Activated naive CD8-positive, alpha-beta T cell (primary cell): ENCODE measurements around the gene POU2F2.

Experiments used
- H3K27ac Mint-ChIP-seq: one replicate; pipeline ENCODE4 v1.8.0; 2021; ENCODE audit warnings: mixed read lengths
- H3K27me3 Mint-ChIP-seq: one replicate; pipeline ENCODE4 v1.8.0; 2021; ENCODE audit warnings: mixed read lengths
- H3K36me3 Mint-ChIP-seq: one replicate; pipeline ENCODE4 v1.8.0; 2021; ENCODE audit warnings: mixed read lengths
- H3K4me1 Mint-ChIP-seq: one replicate; pipeline ENCODE4 v1.8.0; 2021; ENCODE audit warnings: low read depth, mixed read lengths
- H3K4me3 Mint-ChIP-seq: one replicate; pipeline ENCODE4 v1.8.0; 2021; ENCODE audit warnings: mild to moderate bottlenecking, mixed read lengths
- H3K9me3 Mint-ChIP-seq: one replicate; pipeline ENCODE4 v1.8.0; 2021; ENCODE audit warnings: low read depth, mixed read lengths

POU2F2 gene

GRCh38 chr19:42132030-42132628 lies at the start of gene POU2F2:
Gene POU2F2 (minus strand): TSS chr19:42132446. CDS start chr19:42132411, 35 bp downstream.
- no peaks in the 10 kb centered on the region for H3K27me3 Mint-ChIP-seq
- H3K4me1 Mint-ChIP-seq = peaks cover 68% of the 10 kb centered on the region
- peaks cover 6% of the 10 kb centered on the region for H3K36me3 Mint-ChIP-seq
- H3K9me3 Mint-ChIP-seq = no peaks in the 10 kb centered on the region
- peak within 1 kb of the TSS; percentile 99 for H3K4me3 Mint-ChIP-seq
- H3K27ac Mint-ChIP-seq = peak within 1 kb of the TSS; percentile 95

GRCh38 chr19:42178791-42179674 lies 46.8 kb upstream of the POU2F2 start:
- H3K9me3 Mint-ChIP-seq = no peaks in the 10 kb centered on the region
- H3K27me3 Mint-ChIP-seq = peaks cover 13% of the 10 kb centered on the region
- no peak overlapping the region for H3K27ac Mint-ChIP-seq
- H3K4me3 Mint-ChIP-seq = no peak overlapping the region
- H3K36me3 Mint-ChIP-seq = no peaks in the 10 kb centered on the region
- H3K4me1 Mint-ChIP-seq = peaks cover 17% of the 10 kb centered on the region

- no peaks in the 10 kb centered on the region for H3K9me3 Mint-ChIP-seq
- H3K36me3 Mint-ChIP-seq = no peaks in the 10 kb centered on the region
- H3K4me3 Mint-ChIP-seq = no peak overlapping the region
- H3K27ac Mint-ChIP-seq = no peak overlapping the region
- H3K4me1 Mint-ChIP-seq = peaks cover 11% of the 10 kb centered on the region
- H3K27me3 Mint-ChIP-seq = peaks cover 13% of the 10 kb centered on the region
These were observed 45.4 kb upstream of the POU2F2 start for GRCh38 chr19:42177686-42178019.

GRCh38 chr19:42176990-42177685 lies 44.9 kb upstream of the POU2F2 start:
- Mint-ChIP-seq H3K27me3 (peaks cover 13% of the 10 kb centered on the region), H3K9me3 (no peaks in the 10 kb centered on the region), H3K36me3 (no peaks in the 10 kb centered on the region), H3K4me3 (no peak overlapping the region), H3K27ac (no peak overlapping the region), H3K4me1 (peaks cover 9% of the 10 kb centered on the region)

- Mint-ChIP-seq H3K4me1 (peaks cover 9% of the 10 kb centered on the region), H3K36me3 (no peaks in the 10 kb centered on the region), H3K27ac (no peak overlapping the region), H3K9me3 (no peaks in the 10 kb centered on the region), H3K27me3 (peaks cover 13% of the 10 kb centered on the region), H3K4me3 (peak overlapping the region; percentile 93)
These were observed 44.4 kb upstream of the POU2F2 start for GRCh38 chr19:42176649-42176989.

- Mint-ChIP-seq H3K9me3 (no peaks in the 10 kb centered on the region), H3K4me3 (peak overlapping the region; percentile 93), H3K36me3 (no peaks in the 10 kb centered on the region), H3K27ac (no peak overlapping the region), H3K4me1 (peaks cover 9% of the 10 kb centered on the region), H3K27me3 (peaks cover 13% of the 10 kb centered on the region)
These were observed 43.9 kb upstream of the POU2F2 start for GRCh38 chr19:42175952-42176648.

GRCh38 chr19:42174958-42175734 lies 42.9 kb upstream of the POU2F2 start:
- H3K27ac Mint-ChIP-seq = no peak overlapping the region
- H3K9me3 Mint-ChIP-seq = no peaks in the 10 kb centered on the region
- no peaks in the 10 kb centered on the region for H3K36me3 Mint-ChIP-seq
- H3K27me3 Mint-ChIP-seq = peaks cover 13% of the 10 kb centered on the region
- peak overlapping the region; percentile 93 for H3K4me3 Mint-ChIP-seq
- peaks cover 9% of the 10 kb centered on the region for H3K4me1 Mint-ChIP-seq

GRCh38 chr19:42174188-42174587 lies 41.9 kb upstream of the POU2F2 start:
- Mint-ChIP-seq H3K9me3 (no peaks in the 10 kb centered on the region), H3K27me3 (peaks cover 7% of the 10 kb centered on the region), H3K27ac (no peak overlapping the region), H3K36me3 (no peaks in the 10 kb centered on the region), H3K4me1 (peaks cover 9% of the 10 kb centered on the region), H3K4me3 (peak overlapping the region; percentile 21)

GRCh38 chr19:42173695-42174094 lies 41.4 kb upstream of the POU2F2 start:
- Mint-ChIP-seq H3K27me3 (peaks cover 7% of the 10 kb centered on the region), H3K9me3 (no peaks in the 10 kb centered on the region), H3K4me3 (no peak overlapping the region), H3K27ac (no peak overlapping the region), H3K4me1 (peaks cover 9% of the 10 kb centered on the region), H3K36me3 (no peaks in the 10 kb centered on the region)

- Mint-ChIP-seq H3K27me3 (peaks cover 7% of the 10 kb centered on the region), H3K36me3 (no peaks in the 10 kb centered on the region), H3K27ac (no peak overlapping the region), H3K4me3 (no peak overlapping the region), H3K4me1 (peaks cover 9% of the 10 kb centered on the region), H3K9me3 (no peaks in the 10 kb centered on the region)
These were observed 40.0 kb upstream of the POU2F2 start for GRCh38 chr19:42172261-42172660.

- Mint-ChIP-seq H3K36me3 (no peaks in the 10 kb centered on the region), H3K4me1 (peaks cover 2% of the 10 kb centered on the region), H3K4me3 (no peak overlapping the region)
These were observed 38.5 kb upstream of the POU2F2 start for GRCh38 chr19:42170715-42171114.

GRCh38 chr19:42169486-42170413 lies 37.5 kb upstream of the POU2F2 start:
- Mint-ChIP-seq H3K27me3 (peaks cover 5% of the 10 kb centered on the region), H3K27ac (no peak overlapping the region), H3K4me1 (no peaks in the 10 kb centered on the region), H3K9me3 (no peaks in the 10 kb centered on the region), H3K36me3 (no peaks in the 10 kb centered on the region), H3K4me3 (no peak overlapping the region)

More at GRCh38 chr19:42170715-42171114, 38.5 kb upstream of the POU2F2 start:
- no peak overlapping the region for H3K27ac Mint-ChIP-seq
- H3K27me3 Mint-ChIP-seq = peaks cover 5% of the 10 kb centered on the region
- no peaks in the 10 kb centered on the region for H3K9me3 Mint-ChIP-seq

GRCh38 chr19:42168206-42168605 lies 36.0 kb upstream of the POU2F2 start:
- no peaks in the 10 kb centered on the region for H3K27me3 Mint-ChIP-seq
- no peak overlapping the region for H3K4me3 Mint-ChIP-seq
- no peak overlapping the region for H3K27ac Mint-ChIP-seq
- H3K4me1 Mint-ChIP-seq = no peaks in the 10 kb centered on the region
- no peaks in the 10 kb centered on the region for H3K36me3 Mint-ChIP-seq
- H3K9me3 Mint-ChIP-seq = no peaks in the 10 kb centered on the region
